Glomerular endothelial cell (primary cell): ENCODE results near the gene USH2A. TPM values are rescaled to one million over a fixed set of nuclear protein-coding genes. Genes with fewer than 3 reads are reported as not detected.

Experiments used
- DNase-seq: peaks from one replicate; pipeline ENCODE4 v3.0.0-alpha.2; 2011; ENCODE audit warnings: low read depth, low spot score; ENCODE audit errors: extremely low read depth
- total RNA-seq: library from RNA; depleted of rRNA; stranded (reverse); fragments of >200 nt; gene quantifications from 2 replicates; pipeline ENCODE4 v1.2.3, GENCODE V29; 2015

USH2A gene
- total RNA-seq, 1 donor from 2014 or later: not detected

DNA sequence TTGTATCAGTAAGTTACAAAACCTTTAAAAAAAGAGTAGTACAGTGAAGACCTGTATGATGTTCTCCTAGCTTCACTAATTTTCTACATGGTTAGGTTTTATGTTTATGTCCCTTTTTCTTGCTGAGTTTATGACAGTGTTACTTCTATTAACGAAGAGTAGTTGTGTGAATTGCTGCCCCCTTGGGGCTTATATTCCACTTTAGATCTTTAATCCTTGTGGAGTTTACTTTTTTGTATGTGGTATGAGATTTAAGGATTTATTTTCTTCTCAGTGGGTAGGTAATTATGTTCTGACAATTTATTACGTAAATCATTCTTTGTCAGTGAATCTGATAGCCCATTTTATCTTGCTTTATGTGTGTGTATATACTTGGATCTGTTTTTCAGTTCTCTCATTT, 841.4 kb downstream of the USH2A start:
- no peak for DNase-seq
